Neural cell (in vitro differentiated cells): Measurements from ENCODE around the gene RAPGEF4.

Source experiments
- CTCF ChIP-seq: fragments of 450-650 bp; IDR thresholded peaks from 2 replicates; pipeline ENCODE4 v1.5.1; 2014; ENCODE audit warnings: antibody characterized with exemption, mild to moderate bottlenecking, moderate library complexity; ENCODE audit not compliant: poor library complexity, severe bottlenecking
- EP300 ChIP-seq: fragments of 450-650 bp; conservative IDR thresholded peaks from 2 replicates; pipeline ENCODE4 v1.6.1; 2014; ENCODE audit warnings: antibody characterized with exemption, mild to moderate bottlenecking, moderate library complexity; ENCODE audit not compliant: poor library complexity, severe bottlenecking
- EZH2 ChIP-seq: fragments of 200-600, 300-800 bp; shearing (Covaris generic), sonication (generic); IDR thresholded peaks from 2 replicates; pipeline ENCODE4 v1.6.1; 2014; ENCODE audit warnings: antibody characterized with exemption, low read length, borderline replicate concordance, mild to moderate bottlenecking; ENCODE audit not compliant: insufficient read depth, poor library complexity, severe bottlenecking
- MXI1 ChIP-seq: fragments of 450-650 bp; conservative IDR thresholded peaks from 2 replicates; pipeline ENCODE4 v1.6.1; 2014; ENCODE audit warnings: antibody characterized with exemption, mild to moderate bottlenecking; ENCODE audit not compliant: poor library complexity, severe bottlenecking
- POLR2AphosphoS5 ChIP-seq: IDR thresholded peaks from 2 replicates; pipeline ENCODE4 v1.6.1; 2012
- RAD21 ChIP-seq: fragments of 450-650 bp; conservative IDR thresholded peaks from 2 replicates; pipeline ENCODE4 v1.6.1; 2014; ENCODE audit warnings: antibody characterized with exemption, mild to moderate bottlenecking, moderate library complexity
- TAF1 ChIP-seq: IDR thresholded peaks from 2 replicates; pipeline ENCODE4 v1.6.1; 2012; ENCODE audit warnings: low read depth

GRCh38 chr2:172969609-172970008 is 234.0 kb downstream of the RAPGEF4 start:
- no peak for TF ChIP-seq POLR2AphosphoS5
- TF ChIP-seq EZH2 = no peak
- no peak for TF ChIP-seq CTCF
- no peak for TF ChIP-seq RAD21
- TF ChIP-seq EP300 = no peak
- no peak for TF ChIP-seq TAF1
- no peak for TF ChIP-seq MXI1
